Endothelial cell of umbilical vein (primary cell): ENCODE measurements around the gene CHST11. TPM values are rescaled to one million over a fixed set of nuclear protein-coding genes. Genes with fewer than 3 reads are reported as not detected.

Experiments used
- BruUV-seq: library from RNA; stranded (reverse); fragments of 400-500 nt; replicated peaks from 2 replicates; lab custom pipeline; 2021; lab: Mats Ljungman, UMichigan
- CTCF ChIA-PET: fragments of 300-600, 350-600 bp; sonication (Branson Sonifier 250); formaldehyde crosslinking; loops from one replicate; lab custom pipeline; 2021; ENCODE audit warnings: antibody characterized with exemption, inconsistent platforms; lab: Charles Lee
- POLR2A ChIA-PET: fragments of 300-600, 350-600 bp; sonication (Branson Sonifier 250); formaldehyde crosslinking; loops from one replicate; lab custom pipeline; 2021; ENCODE audit warnings: antibody characterized with exemption, inconsistent platforms; lab: Charles Lee
- DNase-seq: peaks from one replicate; pipeline ENCODE4 v3.0.0-alpha.2; 2011; ENCODE audit warnings: low read depth, low spot score
- FAIRE-seq: peaks from 2 replicates; lab custom pipeline; 2011; peaks lifted over from hg19 to GRCh38; lab: Jason Lieb, UNC
- H2AFZ ChIP-seq: 2 replicates; pipeline ENCODE4 v1.6.0; 2012; ENCODE audit warnings: low read depth, low read length, control low read depth, inconsistent platforms
- H3K27ac ChIP-seq: 2 replicates; pipeline ENCODE4 v1.5.1; 2011; ENCODE audit warnings: low read depth, mild to moderate bottlenecking, control low read depth, low read length, moderate library complexity; ENCODE audit not compliant: insufficient read depth
- H3K27me3 ChIP-seq, 2 experiments: 2 replicates each; pipeline versions ENCODE4 v1.6.0 to v1.6.1; 2011; ENCODE audit warnings: low read length in 2 of 2, mixed read lengths in 1 of 2; ENCODE audit not compliant: control insufficient read depth in 2 of 2, insufficient read depth in 2 of 2
- H3K36me3 ChIP-seq, 2 experiments: 2 replicates in 1 of 2; 3 replicates in 1 of 2; pipeline ENCODE4 v1.5.1; 2011; ENCODE audit warnings: low read length in 2 of 2, mild to moderate bottlenecking in 1 of 2, moderate library complexity in 1 of 2; ENCODE audit not compliant: control insufficient read depth in 2 of 2, insufficient read depth in 2 of 2; ENCODE audit errors: extremely low read depth in 1 of 2
- H3K4me1 ChIP-seq: 3 replicates; pipeline ENCODE4 v1.5.1; 2011; ENCODE audit warnings: mild to moderate bottlenecking, low read length; ENCODE audit not compliant: control insufficient read depth, insufficient read depth; ENCODE audit errors: extremely low read depth
- H3K4me2 ChIP-seq: 2 replicates; pipeline ENCODE4 v1.6.1; 2011; ENCODE audit warnings: low read length, control low read depth, mixed read lengths; ENCODE audit not compliant: insufficient read depth
- H3K4me3 ChIP-seq, 3 experiments: fragments of 200-600 bp in 1 of 3; sonication (generic), shearing (Covaris generic) in 1 of 3; replicated peaks in 1 of 3; 2 replicates each; pipeline ENCODE4 v1.5.1; 2011 to 2016; ENCODE audit warnings: control low read depth in 3 of 3, low read length in 3 of 3, mild to moderate bottlenecking in 2 of 3, inconsistent platforms in 1 of 3, low read depth in 1 of 3, moderate library complexity in 1 of 3; ENCODE audit not compliant: insufficient read depth in 1 of 3
- H3K79me2 ChIP-seq: 2 replicates; pipeline ENCODE4 v1.6.0; 2012; ENCODE audit warnings: low read length, inconsistent platforms; ENCODE audit not compliant: control insufficient read depth, insufficient read depth
- H3K9ac ChIP-seq: replicated peaks from 2 replicates; pipeline ENCODE3; 2011; ENCODE audit warnings: low read length, control low read depth; ENCODE audit not compliant: insufficient read depth; ENCODE audit errors: extremely low read depth
- H3K9me1 ChIP-seq: replicated peaks from 3 replicates; pipeline ENCODE4 v1.6.0; 2011; ENCODE audit warnings: mild to moderate bottlenecking, low read length; ENCODE audit not compliant: control insufficient read depth, insufficient read depth; ENCODE audit errors: extremely low read depth
- H3K9me3 ChIP-seq: replicated peaks from 2 replicates; pipeline ENCODE4 v1.5.1; 2012; ENCODE audit warnings: low read length, inconsistent platforms; ENCODE audit not compliant: control insufficient read depth, insufficient read depth
- H4K20me1 ChIP-seq: replicated peaks from 2 replicates; pipeline ENCODE3; 2011; ENCODE audit warnings: mild to moderate bottlenecking, low read length; ENCODE audit not compliant: control insufficient read depth, insufficient read depth; ENCODE audit errors: extremely low read depth
- CTCF ChIP-seq, 2 donors: IDR thresholded peaks; 1 replicate in 1 of 2; 2 replicates in 1 of 2; pipeline ENCODE4 v1.5.1; 2011; ENCODE audit warnings: low read length in 2 of 2, mild to moderate bottlenecking in 2 of 2, moderate library complexity in 2 of 2, control low read depth in 1 of 2, inconsistent platforms in 1 of 2, low read depth in 1 of 2; ENCODE audit not compliant: insufficient read depth in 1 of 2; ENCODE audit errors: extremely low read depth in 1 of 2
- EZH2 ChIP-seq: IDR thresholded peaks from 2 replicates; pipeline ENCODE4 v1.6.1; 2012; ENCODE audit warnings: borderline replicate concordance, low read depth, mild to moderate bottlenecking, moderate library complexity, low read length, inconsistent platforms; ENCODE audit not compliant: severe bottlenecking
- FOS ChIP-seq: IDR thresholded peaks from 2 replicates; pipeline ENCODE4 v1.6.1; 2011; ENCODE audit warnings: mild to moderate bottlenecking, low read length, moderate library complexity, borderline replicate concordance; ENCODE audit not compliant: insufficient read depth
- GATA2 ChIP-seq: IDR thresholded peaks from 2 replicates; pipeline ENCODE4 v1.7.0; 2011; ENCODE audit warnings: low read depth, mild to moderate bottlenecking, moderate library complexity, mixed read lengths, low read length; ENCODE audit not compliant: insufficient read length, insufficient read depth
- JUN ChIP-seq: IDR thresholded peaks from 2 replicates; pipeline ENCODE4 v1.6.1; 2011; ENCODE audit warnings: borderline replicate concordance, low read depth; ENCODE audit not compliant: insufficient read length, insufficient read depth
- MAX ChIP-seq: IDR thresholded peaks from 2 replicates; pipeline ENCODE4 v1.6.1; 2011; ENCODE audit not compliant: insufficient read depth, insufficient read length
- MYC ChIP-seq: IDR thresholded peaks from one replicate; pipeline ENCODE4 v1.6.1; 2011; ENCODE audit warnings: mild to moderate bottlenecking, low read depth, low read length
- POLR2A ChIP-seq: IDR thresholded peaks from 2 replicates; pipeline ENCODE4 v1.6.1; 2012; ENCODE audit warnings: low read depth, mild to moderate bottlenecking, control low read depth, low read length
- POLR2AphosphoS5 ChIP-seq: IDR thresholded peaks from 2 replicates; pipeline ENCODE4 v1.6.1; 2012; ENCODE audit warnings: low read depth, mild to moderate bottlenecking, control low read depth, low read length, moderate library complexity; ENCODE audit not compliant: insufficient read depth
- dilution Hi-C: fragments of 300-500 bp; cut with MboI; formaldehyde crosslinking; loops from one replicate; pipeline ENCODE4 v1.15.0; 2019; ENCODE audit warnings: low sequenced_read_pairs; ENCODE audit not compliant: extremely low pct_ligation_motif_present
- intact Hi-C: fragments of 100-400 bp; cut with micrococcal nuclease; formaldehyde crosslinking; loops from one replicate; pipeline ENCODE4 v1.10.0; 2022
- polyA plus RNA-seq, 4 experiments: library from polyadenylated mRNA; depleted of rRNA in 3 of 4; stranded (reverse) in 3 of 4; unstranded in 1 of 4; fragments of >200 nt; gene quantifications; 2 replicates each; pipeline versions ENCODE4 v1.2.1 to v1.2.3, GENCODE V29; 2011 to 2012; ENCODE audit warnings: missing spikeins in 1 of 4
- total RNA-seq: library from RNA; stranded (reverse); gene quantifications from 2 replicates; pipeline ENCODE4 v1.2.3, GENCODE V29; 2021

CHST11 gene
- total and polyA plus RNA-seq, 2 donors (not counting 3 experiments of a cell fraction or from before 2014, with no cell fraction given): 19.7 to 20.9 TPM

GRCh38 chr12:104535369-104535768 is 78.6 kb downstream of the CHST11 start:
- DNase-seq (no peak), FAIRE-seq (no peak)
- H3K27ac ChIP-seq: no peak overlapping the region
- no TSS peak for BruUV-seq
- H3K9me1 ChIP-seq: no peaks in the 10 kb centered on the region
- H3K27me3 ChIP-seq: no peaks in the 10 kb centered on the region
- H3K9ac ChIP-seq: no peak overlapping the region
- dilution Hi-C loops: no loop called here
- H2AFZ ChIP-seq: no peak overlapping the region
- H3K4me2 ChIP-seq: no peak overlapping the region
- no peaks in the 10 kb centered on the region for H3K36me3 ChIP-seq
- H4K20me1 ChIP-seq: no peaks in the 10 kb centered on the region
- CTCF ChIA-PET: interaction anchor here (1.1 kb wide), 1 partner anchor 85 kb away, joined by 3 read pairs; no protein-coding TSS in a partner anchor
- peaks cover 1% of the 10 kb centered on the region for H3K79me2 ChIP-seq
- no peaks in the 10 kb centered on the region for H3K4me1 ChIP-seq
- H3K4me3 ChIP-seq: no peak overlapping the region
- POLR2A ChIA-PET: no interaction called here
- TF ChIP-seq POLR2A (no peak), FOS (no peak), MAX (no peak), GATA2 (no peak), POLR2AphosphoS5 (no peak), CTCF (IDR thresholded peaks at IDR 0.05; ENCODE audit: extremely low read depth in 1 of 2, insufficient read depth in 1 of 2, low read depth in 1 of 2, low read length in 2 of 2) (no peak), JUN (no peak), MYC (no peak), EZH2 (no peak)
- H3K9me3 ChIP-seq: no peaks in the 10 kb centered on the region
- intact Hi-C loops: no loop called here
